ENCODE data around the gene SLC35G2.
"Not testable (repeated sequence)": the region's sequence is repeated elsewhere in the genome, so short reads cannot be mapped to it uniquely, and the experiment has no call there.

The SLC35G2 gene

GRCh38 chr3:136891934-136892855 is 73.3 kb downstream of the SLC35G2 start:
- DNase-seq = no peak

GRCh38 chr3:136893848-136894443 is 75.0 kb downstream of the SLC35G2 start:
- no peak for DNase-seq

- not testable (repeated sequence) for DNase-seq
Measured at GRCh38 chr3:136897171-136897570, 78.2 kb downstream of the SLC35G2 start.

- DNase-seq = no peak
Measured at GRCh38 chr3:136898549-136898948, 79.6 kb downstream of the SLC35G2 start.

- DNase-seq = no peak
Measured at GRCh38 chr3:136898954-136899353, 80.0 kb downstream of the SLC35G2 start.

- DNase-seq = no peak
Measured at GRCh38 chr3:136899622-136900158, 80.8 kb downstream of the SLC35G2 start.

- DNase-seq = peak; percentile 1 to 16
Measured at GRCh38 chr3:136900694-136901093, 81.8 kb downstream of the SLC35G2 start.

- DNase-seq = no peak
Measured at GRCh38 chr3:136901391-136901790, 82.5 kb downstream of the SLC35G2 start.

- DNase-seq = not testable (repeated sequence)
Measured at GRCh38 chr3:136902530-136902929, 83.6 kb downstream of the SLC35G2 start.

- DNase-seq = no peak
Measured at GRCh38 chr3:136903899-136904298, 85.0 kb downstream of the SLC35G2 start.

- DNase-seq = no peak
Measured at GRCh38 chr3:136904746-136905145, 85.8 kb downstream of the SLC35G2 start.

Data from inflammatory macrophage (primary cell).